NCI-H2196 treated with DMSO at 0.1 percent for 48 hours (cell line): ENCODE data around the gene CALML6.
"Not testable (repeated sequence)": the region's sequence is repeated elsewhere in the genome, so short reads cannot be mapped to it uniquely, and the experiment has no call there.

Experiments
- DNase-seq: peaks from one replicate; lab custom pipeline; 2025; ENCODE audit not compliant: unreplicated experiment; lab: John Stamatoyannopoulos, UW

The CALML6 gene

DNA sequence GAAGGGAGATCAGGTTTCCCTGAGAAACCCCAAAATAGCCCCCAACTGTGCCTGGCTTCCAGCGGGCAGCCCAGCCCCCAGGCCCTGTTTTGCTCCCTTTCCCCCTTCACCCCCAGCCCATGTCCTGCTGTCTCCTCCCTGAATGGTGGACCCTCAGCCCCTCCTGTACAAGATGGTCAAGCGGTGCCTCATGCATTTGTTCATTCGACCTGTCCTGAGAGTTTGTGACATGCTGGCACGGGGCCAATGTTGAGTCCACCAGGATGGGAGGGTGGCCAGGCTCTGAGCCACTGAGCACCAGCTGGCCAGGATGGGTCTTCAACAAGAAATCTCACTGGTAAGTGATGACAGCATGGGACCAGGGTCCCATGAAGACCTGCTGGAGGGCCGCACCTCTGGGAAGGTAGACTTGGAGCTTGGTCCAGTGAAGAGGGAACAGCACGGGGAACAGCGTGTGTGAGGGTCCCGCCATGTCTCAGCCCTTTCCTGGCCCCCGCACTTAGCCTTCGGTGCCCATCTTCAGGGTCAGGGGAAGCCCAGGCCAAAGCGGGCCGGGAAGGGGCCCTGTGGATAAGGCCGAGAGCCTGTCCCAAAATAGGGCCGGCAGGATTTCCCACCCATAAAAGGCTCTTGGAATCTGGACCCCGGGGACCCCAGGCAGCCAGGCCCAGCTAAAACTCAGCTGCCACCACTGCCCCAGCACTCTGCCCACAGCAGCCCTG is at the start of gene CALML6:
Gene CALML6 (plus strand): TSS at position 290 of the 722 bp plus-strand sequence. CDS start 21 bp downstream, at position 311.
- DNase-seq: no peak

- no peak for DNase-seq
These were observed 47.9 kb upstream of the CALML6 start for GRCh38 chr1:1867164-1867563.

- DNase-seq: no peak
These were observed 45.6 kb upstream of the CALML6 start for GRCh38 chr1:1869469-1869868.

- no peak for DNase-seq
These were observed 42.6 kb upstream of the CALML6 start for GRCh38 chr1:1872329-1872994.

DNA sequence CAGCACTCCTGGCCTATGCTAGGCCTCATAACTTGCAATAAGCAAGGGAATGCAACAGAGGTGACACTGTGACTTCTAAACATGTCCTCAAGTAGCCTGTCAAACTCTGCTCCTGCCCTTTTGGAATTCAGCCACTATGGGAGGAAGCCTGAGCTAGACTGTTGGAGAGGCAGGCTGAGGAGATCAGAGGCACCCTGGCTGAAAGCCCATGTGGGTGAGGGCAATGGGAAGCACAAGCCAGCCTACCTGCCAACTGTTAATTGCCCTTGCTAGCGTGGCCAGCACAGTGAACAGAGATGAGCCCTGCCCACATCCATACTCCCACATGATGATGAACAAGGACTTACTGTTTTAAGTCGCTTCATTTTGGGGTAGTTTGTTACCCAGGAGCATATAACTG is 41.9 kb upstream of the CALML6 start:
- peak; percentile 76 for DNase-seq

DNA sequence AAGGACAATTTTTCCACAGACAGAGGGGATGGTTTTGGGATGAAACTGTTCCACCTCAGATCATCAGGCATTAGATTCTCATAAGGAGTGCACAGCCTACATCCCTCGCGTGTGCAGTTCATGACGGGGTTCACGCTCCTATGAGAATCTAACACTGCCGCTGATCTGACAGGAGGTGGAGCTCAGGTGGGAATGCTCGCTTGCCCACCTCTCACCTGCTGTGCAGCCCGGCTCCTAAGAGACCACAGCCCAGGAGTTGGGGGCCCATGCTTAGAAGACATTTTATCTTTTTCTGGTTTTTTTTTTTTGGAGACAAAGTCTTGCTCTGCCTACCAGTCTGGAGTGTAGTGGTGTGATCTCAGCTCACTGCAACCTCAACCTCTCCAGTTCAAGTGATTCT is 40.2 kb upstream of the CALML6 start:
- DNase-seq: no peak

GRCh38 chr1:1875932-1876331 is 39.1 kb upstream of the CALML6 start:
- DNase-seq: no peak

DNA sequence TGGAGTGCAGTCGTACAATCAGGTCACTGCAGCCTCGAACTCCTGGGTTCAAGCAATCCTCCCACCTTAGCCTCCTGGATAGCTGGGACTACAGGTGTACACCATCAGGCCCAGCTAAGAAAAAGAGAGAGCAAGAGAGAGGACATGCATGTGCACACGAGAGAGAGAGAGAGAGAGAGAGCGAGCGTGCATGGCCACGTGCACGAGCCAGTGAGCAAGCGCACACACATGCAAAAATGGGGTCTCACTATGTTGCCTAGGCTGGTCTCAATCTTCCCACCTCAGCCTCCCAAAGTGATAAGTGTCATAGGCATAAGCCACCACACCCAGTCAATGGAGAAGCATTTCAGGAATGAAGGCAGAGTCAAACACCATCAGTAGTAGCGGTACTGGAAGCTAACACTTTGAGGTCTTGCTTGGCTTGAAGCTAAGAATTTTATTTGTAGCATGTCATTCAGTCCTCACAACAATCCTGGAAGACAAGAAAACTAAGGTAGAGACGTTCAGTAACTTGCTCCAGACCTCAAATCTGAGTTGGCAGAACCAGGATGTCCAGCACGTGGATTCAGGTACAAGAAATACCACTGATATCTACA is 38.6 kb upstream of the CALML6 start:
- no peak for DNase-seq

DNA sequence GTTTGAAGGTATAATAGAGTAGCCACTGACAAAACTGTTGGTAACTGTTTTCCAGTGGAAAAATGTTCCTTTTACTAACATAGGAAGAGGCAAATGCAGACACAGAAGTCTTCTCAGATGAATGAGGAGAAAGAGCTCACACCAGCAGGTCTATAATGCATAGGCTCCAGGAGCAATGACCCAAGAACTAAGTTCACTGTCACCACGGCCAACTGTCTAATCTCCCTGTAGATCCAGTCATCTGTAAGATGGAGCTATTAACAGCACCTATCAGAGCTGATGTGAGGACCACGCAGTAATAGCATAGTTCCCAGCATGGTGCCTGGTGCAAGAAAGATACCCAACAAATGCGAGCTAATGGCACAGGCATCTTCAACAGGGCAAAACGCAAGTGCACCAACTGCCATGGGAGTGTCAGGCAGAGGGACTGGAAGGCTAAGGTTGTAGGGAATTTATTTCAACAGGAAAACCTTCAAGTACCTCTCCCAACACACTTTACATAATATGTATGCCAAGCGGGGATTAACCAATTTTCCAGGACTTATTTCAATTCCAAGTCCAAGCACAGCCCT is 37.1 kb upstream of the CALML6 start:
- no peak for DNase-seq

DNA sequence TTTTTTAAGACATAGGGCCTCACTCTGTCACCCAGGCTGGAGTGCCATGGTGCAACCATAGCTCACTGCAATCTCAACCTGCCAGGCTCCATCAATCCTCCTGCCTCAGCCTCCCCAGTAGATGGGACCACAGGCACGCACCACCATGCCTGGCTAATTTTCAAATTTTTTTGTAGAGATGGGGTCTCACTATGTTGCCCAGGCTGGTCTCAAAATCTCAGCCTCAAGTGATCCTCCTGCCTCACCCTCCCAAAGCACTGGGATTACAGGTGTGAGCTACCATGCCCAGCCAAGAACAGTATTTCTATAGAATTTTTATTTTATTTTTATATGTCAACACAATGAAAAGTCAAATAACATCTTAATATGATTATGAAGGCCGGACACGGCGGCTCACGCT is 35.1 kb upstream of the CALML6 start:
- no peak for DNase-seq

DNA sequence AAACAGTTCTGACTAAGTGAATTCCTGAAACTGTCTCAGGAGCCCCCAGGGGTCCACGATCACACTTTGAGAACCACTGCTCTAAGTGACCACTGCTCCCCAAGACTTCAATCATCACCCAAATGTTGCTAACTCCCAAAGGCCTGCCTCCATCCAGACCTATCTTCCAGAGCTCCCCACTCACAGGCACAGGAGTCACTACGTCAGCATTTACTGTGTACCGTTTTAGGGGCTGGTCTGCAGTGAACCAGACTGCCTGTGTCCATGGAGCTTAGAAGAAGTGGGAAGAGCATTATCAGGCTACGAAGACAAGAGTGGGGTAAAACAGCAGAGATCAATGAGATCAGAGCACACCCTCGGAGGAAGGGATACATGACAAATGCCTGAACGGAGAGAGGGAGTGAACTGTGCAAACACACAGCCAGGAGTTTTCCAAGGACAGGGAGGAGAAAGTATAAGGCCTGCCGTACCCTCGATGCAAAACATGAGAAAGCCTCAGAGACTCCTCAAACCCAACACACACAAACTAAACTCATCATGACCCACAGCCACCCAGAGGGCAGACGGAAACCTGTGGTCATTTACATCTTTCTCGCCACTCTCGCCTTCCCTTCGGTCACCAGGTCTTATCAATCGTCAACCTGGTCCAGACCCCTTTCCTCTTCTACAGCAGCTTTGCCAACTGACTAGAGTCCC is 34.3 kb upstream of the CALML6 start:
- no peak for DNase-seq

GRCh38 chr1:1881727-1882126 is 33.3 kb upstream of the CALML6 start:
- no peak for DNase-seq

DNA sequence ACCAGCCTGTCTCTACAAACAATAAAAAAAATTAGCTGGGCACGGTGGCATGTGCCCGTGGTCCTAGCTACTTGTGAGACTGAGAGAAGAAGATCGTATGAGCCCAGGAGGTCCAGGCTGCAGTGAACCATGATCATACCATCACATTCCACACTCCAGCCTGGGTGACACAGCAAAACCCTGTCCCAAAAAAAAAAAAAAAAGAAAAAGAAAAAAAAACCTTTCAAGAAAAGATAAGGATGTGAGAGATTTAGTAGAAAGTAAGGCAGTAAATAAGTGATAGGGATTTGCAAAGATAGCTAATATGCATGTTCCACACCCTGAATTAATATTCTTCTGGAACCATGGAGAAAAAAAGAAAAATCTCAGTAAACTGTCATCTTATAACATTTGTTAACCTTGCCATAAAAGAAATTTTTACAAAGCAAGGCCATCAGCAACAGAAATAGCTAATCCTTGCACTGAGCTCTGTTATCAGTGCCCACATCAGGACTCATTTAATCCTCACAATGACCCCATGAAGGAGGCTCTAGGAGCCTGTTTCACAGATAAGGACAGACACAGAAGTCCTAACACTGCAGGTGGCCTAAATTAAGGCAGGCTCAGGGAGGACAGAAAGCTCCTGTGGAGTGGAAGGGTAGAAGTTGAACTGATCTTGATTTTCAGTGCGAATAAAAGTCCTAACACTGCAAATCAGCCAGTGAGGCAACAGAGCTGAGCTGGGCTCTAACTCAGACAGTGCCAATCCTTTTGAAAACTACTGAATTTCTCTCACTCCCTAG is 31.8 kb upstream of the CALML6 start:
- DNase-seq: no peak

- not testable (repeated sequence) for DNase-seq
These were observed 31.2 kb upstream of the CALML6 start for GRCh38 chr1:1883890-1884289.

DNA sequence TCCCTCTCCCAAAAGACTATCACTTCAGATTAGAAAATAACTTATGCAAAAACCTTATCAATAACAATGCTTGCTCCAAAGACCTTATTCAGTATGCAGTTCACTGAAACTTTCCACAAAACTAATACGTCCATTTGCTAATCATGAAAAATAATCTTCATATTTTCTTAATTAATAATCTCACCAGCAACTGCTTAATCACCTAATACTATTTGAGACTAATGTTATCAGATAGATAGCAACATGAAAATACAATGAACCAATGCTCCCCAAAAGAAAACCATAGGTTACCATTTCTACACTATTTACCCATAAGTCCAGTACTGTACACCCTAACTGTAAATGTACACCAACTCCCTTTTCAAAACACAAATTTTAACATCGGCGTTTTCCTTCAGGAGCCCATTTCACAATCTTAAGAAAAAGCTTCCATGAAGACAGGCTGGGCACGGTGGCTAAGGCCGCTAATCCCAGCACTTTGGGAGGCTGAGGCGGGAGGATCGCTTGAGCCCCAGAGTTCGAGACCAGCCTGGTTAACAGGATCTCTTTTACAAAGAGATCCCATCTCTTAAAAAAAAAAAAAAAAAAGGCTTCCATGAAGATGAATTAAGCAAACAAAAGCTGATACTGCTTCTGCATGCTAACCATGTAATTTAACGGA is 25.8 kb upstream of the CALML6 start:
- no peak for DNase-seq

- no peak for DNase-seq
These were observed 25.1 kb upstream of the CALML6 start for GRCh38 chr1:1889847-1890505.

- DNase-seq: peak; percentile 63
These were observed 24.3 kb upstream of the CALML6 start, which contains the start of gene GNB1 for GRCh38 chr1:1890506-1891348. TSS of gene GNB1 (minus strand) at chr1:1891087. CDS start at chr1:1825453, 65,634 bp downstream.

- peak; percentile 56 for DNase-seq
These were observed 23.5 kb upstream of the CALML6 start for GRCh38 chr1:1891349-1892078.
